ENCODE measurements around the gene WDR18. TPM values are rescaled to one million over a fixed set of nuclear protein-coding genes. Genes with fewer than 3 reads are reported as not detected.

WDR18 gene
- total RNA-seq, 1 experiment from 2014 or later, result 124 TPM

DNA sequence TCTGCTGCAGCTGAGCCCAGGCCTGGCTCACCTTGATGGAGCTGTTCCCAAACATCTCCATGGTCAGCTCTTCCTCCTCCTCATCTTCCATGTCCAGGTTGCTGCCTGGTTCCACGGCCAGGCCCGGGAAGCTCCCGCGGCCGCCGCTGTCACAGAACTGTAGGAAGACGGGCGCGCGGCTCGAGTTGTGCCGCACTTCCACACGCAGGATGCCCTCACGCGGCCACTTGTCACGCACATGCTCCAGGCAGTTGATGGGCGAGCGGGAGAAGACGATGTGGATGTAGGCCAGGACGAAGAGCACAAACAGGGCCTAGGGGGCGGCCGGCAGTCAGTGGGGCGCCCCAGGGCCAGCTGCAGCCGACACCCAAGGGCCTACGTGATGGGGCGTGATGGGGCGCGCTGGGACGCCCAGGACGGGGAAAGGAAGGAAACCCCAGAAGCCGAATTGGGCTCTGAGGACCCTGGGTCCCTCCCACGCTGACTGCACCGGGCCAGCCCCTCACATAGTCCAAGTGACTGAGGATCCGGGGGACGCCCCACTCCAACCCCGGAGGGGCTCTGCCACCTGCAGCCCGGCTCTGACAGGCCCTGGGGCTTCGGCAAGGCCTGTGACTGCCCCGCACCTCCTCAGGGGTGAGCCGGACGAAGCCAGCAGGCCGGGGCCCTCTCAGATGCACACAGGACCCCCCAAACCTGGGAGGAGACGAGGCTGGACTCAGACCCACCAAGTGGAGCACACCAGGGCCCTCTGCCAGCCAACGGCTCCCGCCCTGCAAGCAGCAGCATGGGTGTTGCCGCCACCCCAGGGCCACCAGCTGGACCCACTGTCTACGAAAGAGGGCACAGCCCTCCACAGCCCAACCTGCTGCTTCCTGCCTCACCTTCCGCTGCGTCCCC is 30.3 kb downstream of the WDR18 start:
- BruUV-seq (replicated peaks), result no TSS peak
- peaks cover 4 to 9% of the 10 kb centered on the region in 2 experiments; a peak in 2 of 4 replicates for H3K36me3 ChIP-seq (ENCODE audit: control insufficient read depth in 1 of 2, insufficient read depth in 2 of 2, low read length in 2 of 2)
- RAD21 ChIA-PET (ENCODE audit: low non-redundant PET in 1 of 2, low total read pairs in 2 of 2, uncharacterized antibody in 2 of 2, unreplicated experiment in 2 of 2), result no interaction called here
- H2AFZ ChIP-seq (ENCODE audit: low read depth, low read length, poor library complexity, severe bottlenecking), result no peak overlapping the region
- ATAC-seq, result no peak
- POLR2A ChIA-PET, result interaction anchor here (0.5 kb wide), 1 partner anchor 26 kb away, joined by 4 read pairs; no protein-coding TSS in a partner anchor
- DNase-seq (ENCODE audit: low read depth, low spot score), result no peak
- no peaks in the 10 kb centered on the region for H3K9me2 ChIP-seq (ENCODE audit: insufficient read depth)
- H3K79me2 ChIP-seq (ENCODE audit: insufficient read depth, low read length), result peaks cover 65% of the 10 kb centered on the region
- H3K4me3 ChIP-seq (replicated peaks in 1 of 2; ENCODE audit: low read depth in 1 of 2, low read length in 2 of 2), result no peak overlapping the region
- CTCF ChIA-PET, result no interaction called here
- H3K27me3 ChIP-seq (ENCODE audit: insufficient read depth, low read length), result no peaks in the 10 kb centered on the region
- H3K4me1 ChIP-seq (ENCODE audit: control insufficient read depth in 1 of 2, insufficient read depth in 2 of 2, low read length in 2 of 2), result peaks cover 28 to 30% of the 10 kb centered on the region in 2 experiments
- no peak for TF ChIP-seq SP1 (IDR thresholded peaks at IDR 0.05; ENCODE audit: low read depth)
- no peak for TF ChIP-seq FOSL1 (IDR thresholded peaks at IDR 0.05; ENCODE audit: low read depth)
- TF ChIP-seq TCF7L2 (IDR thresholded peaks at IDR 0.05; ENCODE audit: borderline replicate concordance, extremely low read depth, insufficient read depth, insufficient read length), result no peak
- TF ChIP-seq, protein P1, sequence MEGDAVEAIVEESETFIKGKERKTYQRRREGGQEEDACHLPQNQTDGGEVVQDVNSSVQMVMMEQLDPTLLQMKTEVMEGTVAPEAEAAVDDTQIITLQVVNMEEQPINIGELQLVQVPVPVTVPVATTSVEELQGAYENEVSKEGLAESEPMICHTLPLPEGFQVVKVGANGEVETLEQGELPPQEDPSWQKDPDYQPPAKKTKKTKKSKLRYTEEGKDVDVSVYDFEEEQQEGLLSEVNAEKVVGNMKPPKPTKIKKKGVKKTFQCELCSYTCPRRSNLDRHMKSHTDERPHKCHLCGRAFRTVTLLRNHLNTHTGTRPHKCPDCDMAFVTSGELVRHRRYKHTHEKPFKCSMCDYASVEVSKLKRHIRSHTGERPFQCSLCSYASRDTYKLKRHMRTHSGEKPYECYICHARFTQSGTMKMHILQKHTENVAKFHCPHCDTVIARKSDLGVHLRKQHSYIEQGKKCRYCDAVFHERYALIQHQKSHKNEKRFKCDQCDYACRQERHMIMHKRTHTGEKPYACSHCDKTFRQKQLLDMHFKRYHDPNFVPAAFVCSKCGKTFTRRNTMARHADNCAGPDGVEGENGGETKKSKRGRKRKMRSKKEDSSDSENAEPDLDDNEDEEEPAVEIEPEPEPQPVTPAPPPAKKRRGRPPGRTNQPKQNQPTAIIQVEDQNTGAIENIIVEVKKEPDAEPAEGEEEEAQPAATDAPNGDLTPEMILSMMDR (IDR thresholded peaks at IDR 0.05 in 2 of 3, conservative IDR thresholded peaks at IDR 0.05 in 1 of 3; ENCODE audit: borderline replicate concordance in 1 of 3, insufficient read depth in 1 of 3, low read depth in 2 of 3, low read length in 2 of 3), result no peak
- no peak for TF ChIP-seq JUND (IDR thresholded peaks at IDR 0.05)
- no peak for TF ChIP-seq EGR1 (IDR thresholded peaks at IDR 0.05; ENCODE audit: low read depth)
- TF ChIP-seq SRF (IDR thresholded peaks at IDR 0.05; ENCODE audit: low read depth), result no peak
- TF ChIP-seq, protein P2, sequence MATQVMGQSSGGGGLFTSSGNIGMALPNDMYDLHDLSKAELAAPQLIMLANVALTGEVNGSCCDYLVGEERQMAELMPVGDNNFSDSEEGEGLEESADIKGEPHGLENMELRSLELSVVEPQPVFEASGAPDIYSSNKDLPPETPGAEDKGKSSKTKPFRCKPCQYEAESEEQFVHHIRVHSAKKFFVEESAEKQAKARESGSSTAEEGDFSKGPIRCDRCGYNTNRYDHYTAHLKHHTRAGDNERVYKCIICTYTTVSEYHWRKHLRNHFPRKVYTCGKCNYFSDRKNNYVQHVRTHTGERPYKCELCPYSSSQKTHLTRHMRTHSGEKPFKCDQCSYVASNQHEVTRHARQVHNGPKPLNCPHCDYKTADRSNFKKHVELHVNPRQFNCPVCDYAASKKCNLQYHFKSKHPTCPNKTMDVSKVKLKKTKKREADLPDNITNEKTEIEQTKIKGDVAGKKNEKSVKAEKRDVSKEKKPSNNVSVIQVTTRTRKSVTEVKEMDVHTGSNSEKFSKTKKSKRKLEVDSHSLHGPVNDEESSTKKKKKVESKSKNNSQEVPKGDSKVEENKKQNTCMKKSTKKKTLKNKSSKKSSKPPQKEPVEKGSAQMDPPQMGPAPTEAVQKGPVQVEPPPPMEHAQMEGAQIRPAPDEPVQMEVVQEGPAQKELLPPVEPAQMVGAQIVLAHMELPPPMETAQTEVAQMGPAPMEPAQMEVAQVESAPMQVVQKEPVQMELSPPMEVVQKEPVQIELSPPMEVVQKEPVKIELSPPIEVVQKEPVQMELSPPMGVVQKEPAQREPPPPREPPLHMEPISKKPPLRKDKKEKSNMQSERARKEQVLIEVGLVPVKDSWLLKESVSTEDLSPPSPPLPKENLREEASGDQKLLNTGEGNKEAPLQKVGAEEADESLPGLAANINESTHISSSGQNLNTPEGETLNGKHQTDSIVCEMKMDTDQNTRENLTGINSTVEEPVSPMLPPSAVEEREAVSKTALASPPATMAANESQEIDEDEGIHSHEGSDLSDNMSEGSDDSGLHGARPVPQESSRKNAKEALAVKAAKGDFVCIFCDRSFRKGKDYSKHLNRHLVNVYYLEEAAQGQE (IDR thresholded peaks at IDR 0.05; ENCODE audit: low read depth), result no peak
- no peak for TF ChIP-seq CEBPB (IDR thresholded peaks at IDR 0.05; ENCODE audit: low read depth)
- no peak for TF ChIP-seq RAD21 (IDR thresholded peaks at IDR 0.05; ENCODE audit: low read depth)
- no peak for TF ChIP-seq CBX3 (IDR thresholded peaks at IDR 0.05; ENCODE audit: low read depth)
- TF ChIP-seq SIN3A (IDR thresholded peaks at IDR 0.05; ENCODE audit: low read depth), result no peak
- TF ChIP-seq EZH2 (IDR thresholded peaks at IDR 0.05), result no peak
- TF ChIP-seq, protein P3, sequence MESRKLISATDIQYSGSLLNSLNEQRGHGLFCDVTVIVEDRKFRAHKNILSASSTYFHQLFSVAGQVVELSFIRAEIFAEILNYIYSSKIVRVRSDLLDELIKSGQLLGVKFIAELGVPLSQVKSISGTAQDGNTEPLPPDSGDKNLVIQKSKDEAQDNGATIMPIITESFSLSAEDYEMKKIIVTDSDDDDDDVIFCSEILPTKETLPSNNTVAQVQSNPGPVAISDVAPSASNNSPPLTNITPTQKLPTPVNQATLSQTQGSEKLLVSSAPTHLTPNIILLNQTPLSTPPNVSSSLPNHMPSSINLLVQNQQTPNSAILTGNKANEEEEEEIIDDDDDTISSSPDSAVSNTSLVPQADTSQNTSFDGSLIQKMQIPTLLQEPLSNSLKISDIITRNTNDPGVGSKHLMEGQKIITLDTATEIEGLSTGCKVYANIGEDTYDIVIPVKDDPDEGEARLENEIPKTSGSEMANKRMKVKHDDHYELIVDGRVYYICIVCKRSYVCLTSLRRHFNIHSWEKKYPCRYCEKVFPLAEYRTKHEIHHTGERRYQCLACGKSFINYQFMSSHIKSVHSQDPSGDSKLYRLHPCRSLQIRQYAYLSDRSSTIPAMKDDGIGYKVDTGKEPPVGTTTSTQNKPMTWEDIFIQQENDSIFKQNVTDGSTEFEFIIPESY (IDR thresholded peaks at IDR 0.05; ENCODE audit: extremely low read depth, insufficient replicate concordance, low read length), result no peak
- no peaks in the 10 kb centered on the region; the same call in 1 of the 2 replicates for H4K20me1 ChIP-seq (ENCODE audit: insufficient read depth)
- H3K4me2 ChIP-seq (ENCODE audit: low read length), result no peak overlapping the region
- H3K27ac ChIP-seq (ENCODE audit: low read depth, low read length), result no peak overlapping the region
- H3K9me3 ChIP-seq (ENCODE audit: control insufficient read depth in 1 of 2, insufficient read depth in 1 of 2, low read depth in 1 of 2, low read length in 2 of 2), result no peaks in the 10 kb centered on the region
- no peak overlapping the region for H3K9ac ChIP-seq (ENCODE audit: low read length)
- intact Hi-C loops (cut with micrococcal nuclease), result no loop called here

All from HCT116 (cell line).